GM20431 (cell line): Measurements from ENCODE around the gene SLC22A23.

ENCODE experiments used
- in situ Hi-C: fragments of 300-500 bp; cut with MseI, MboI; formaldehyde crosslinking; loops from one replicate; pipeline ENCODE4 v1.15.0; 2020; ENCODE audit warnings: low sequenced_read_pairs; ENCODE audit not compliant: unreplicated experiment

The SLC22A23 gene

DNA sequence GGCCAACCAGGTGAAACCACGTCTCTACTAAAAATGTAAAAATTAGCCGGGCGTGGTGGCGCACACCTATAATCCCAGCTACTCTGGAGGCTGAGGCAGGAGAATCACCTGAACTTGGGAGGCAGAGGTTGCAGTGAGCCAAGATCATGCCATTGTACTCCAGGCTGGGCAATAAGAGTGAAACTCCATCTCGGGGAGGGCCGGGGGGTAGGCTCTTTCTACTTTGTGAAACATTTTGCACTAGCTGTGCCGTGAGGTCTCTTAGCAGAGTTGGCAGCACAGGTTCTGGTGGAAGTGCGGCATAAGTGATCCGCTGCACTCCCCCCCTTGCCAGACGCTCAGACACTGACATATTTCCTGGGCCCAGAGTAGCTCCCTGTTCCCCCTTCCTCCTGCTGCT lies 173.6 kb downstream of the SLC22A23 start:
- in situ Hi-C loops = loop anchor here (10.0 to 25.0 kb wide), 3 partner anchors 112 to 704 kb away; no protein-coding TSS in a partner anchor

- in situ Hi-C loops = loop anchor here (10.0 to 25.0 kb wide), 3 partner anchors 112 to 705 kb away; no protein-coding TSS in a partner anchor
Measured at GRCh38 chr6:3282476-3283236, 174.2 kb downstream of the SLC22A23 start.

DNA sequence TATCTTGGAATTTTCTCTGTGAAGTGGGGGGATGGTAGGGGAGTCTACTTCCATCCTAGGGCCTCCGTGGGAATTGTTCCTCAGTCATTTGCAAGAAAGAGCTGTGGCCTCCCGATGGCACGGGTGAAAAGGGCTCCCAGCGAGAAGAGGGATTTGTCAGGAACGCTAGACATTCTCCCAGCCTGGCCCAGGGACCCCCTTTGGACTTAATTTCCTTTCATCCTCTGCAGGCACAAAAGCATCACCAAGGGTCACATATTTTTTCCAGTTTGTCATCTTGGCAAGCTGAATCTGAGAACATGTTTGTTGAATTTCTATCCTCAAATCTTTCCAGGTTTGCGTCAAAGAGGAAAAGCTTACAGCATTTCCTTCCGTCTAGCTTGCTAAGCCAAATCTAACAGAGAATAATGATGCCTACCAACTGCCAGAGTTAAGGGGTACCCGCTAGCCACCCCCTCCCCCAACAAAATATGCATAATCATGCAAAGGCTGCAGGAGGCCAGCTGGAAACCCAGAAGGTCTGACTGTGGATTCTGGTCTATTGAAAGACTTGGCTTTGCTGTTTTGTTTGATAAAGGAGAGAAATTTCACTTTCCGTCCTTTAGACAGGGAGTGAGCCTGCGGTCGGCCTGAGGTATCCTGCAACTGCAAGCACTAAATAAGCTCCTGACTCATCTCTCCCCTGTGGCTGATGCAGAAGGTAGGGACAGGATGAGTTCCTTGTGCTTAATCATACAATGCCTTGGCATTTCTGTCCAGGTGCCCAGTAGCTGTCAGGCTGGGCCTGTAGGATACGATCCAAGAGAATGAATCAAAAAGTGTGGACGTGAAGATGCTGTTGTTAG lies 175.0 kb downstream of the SLC22A23 start:
- in situ Hi-C loops = loop anchor here (10.0 to 25.0 kb wide), 3 partner anchors 113 to 705 kb away; no protein-coding TSS in a partner anchor

GRCh38 chr6:3280866-3281465 lies 175.9 kb downstream of the SLC22A23 start:
- in situ Hi-C loops = loop anchor here (10.0 to 25.0 kb wide), 3 partner anchors 114 to 706 kb away; no protein-coding TSS in a partner anchor

- in situ Hi-C loops = loop anchor here (10.0 to 25.0 kb wide), 3 partner anchors 115 to 707 kb away; no protein-coding TSS in a partner anchor
Measured at GRCh38 chr6:3280091-3280490, 176.8 kb downstream of the SLC22A23 start.

- in situ Hi-C loops = loop anchor here (25.0 kb wide), 1 partner anchor 709 kb away; no protein-coding TSS in a partner anchor
Measured at GRCh38 chr6:3278691-3279090, 178.2 kb downstream of the SLC22A23 start.

DNA sequence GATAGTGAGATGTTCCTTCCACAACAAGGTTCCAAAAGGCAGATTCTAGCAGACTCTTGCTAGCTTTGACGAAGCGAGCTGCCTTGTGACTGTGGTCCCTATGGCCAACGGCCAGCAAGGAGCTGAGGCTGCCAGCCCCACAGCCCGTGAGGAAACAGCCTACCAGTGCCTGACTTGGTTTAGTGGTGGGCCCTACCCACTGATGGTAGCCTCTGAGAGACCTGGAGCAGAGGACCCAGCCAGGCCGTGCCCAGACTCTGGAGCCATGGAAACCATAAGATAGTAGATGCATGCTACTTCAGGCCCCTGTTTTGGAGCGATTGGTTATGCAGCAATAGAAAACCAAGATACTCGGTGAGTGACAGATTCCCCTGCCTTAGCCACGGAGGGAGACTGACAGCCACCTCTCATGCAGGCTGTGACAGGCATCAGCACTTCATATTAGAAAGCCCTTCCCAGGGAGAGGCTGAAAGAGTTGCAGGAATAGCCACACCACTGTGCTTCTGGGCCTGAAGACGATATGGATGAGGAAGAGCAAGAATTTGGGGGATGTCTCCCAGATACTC lies 178.9 kb downstream of the SLC22A23 start:
- in situ Hi-C loops = loop anchor here (25.0 kb wide), 1 partner anchor 709 kb away; no protein-coding TSS in a partner anchor

DNA sequence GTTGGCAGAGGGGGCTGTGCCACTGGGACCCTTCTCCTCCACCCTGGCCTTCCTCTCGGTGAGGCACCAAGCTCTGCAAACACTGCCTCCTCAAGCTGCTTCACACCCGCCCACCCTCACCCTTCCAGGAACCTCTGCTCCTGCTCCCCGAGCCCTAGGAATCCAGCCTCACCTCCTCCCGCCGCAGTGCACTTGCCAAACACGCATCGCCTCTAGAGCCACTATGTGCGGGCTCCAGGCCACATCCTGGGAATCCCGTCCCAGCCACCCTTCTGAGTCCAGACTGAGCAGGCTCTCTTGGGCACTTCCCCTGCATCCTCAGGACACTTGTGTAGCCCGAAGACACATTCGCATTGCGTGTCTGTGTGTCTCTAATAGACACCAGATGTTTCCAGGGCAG lies 179.6 kb downstream of the SLC22A23 start:
- in situ Hi-C loops = loop anchor here (25.0 kb wide), 1 partner anchor 710 kb away; no protein-coding TSS in a partner anchor

GRCh38 chr6:3276174-3277167 lies 180.4 kb downstream of the SLC22A23 start:
- in situ Hi-C loops = loop anchor here (25.0 kb wide), 1 partner anchor 711 kb away; no protein-coding TSS in a partner anchor

DNA sequence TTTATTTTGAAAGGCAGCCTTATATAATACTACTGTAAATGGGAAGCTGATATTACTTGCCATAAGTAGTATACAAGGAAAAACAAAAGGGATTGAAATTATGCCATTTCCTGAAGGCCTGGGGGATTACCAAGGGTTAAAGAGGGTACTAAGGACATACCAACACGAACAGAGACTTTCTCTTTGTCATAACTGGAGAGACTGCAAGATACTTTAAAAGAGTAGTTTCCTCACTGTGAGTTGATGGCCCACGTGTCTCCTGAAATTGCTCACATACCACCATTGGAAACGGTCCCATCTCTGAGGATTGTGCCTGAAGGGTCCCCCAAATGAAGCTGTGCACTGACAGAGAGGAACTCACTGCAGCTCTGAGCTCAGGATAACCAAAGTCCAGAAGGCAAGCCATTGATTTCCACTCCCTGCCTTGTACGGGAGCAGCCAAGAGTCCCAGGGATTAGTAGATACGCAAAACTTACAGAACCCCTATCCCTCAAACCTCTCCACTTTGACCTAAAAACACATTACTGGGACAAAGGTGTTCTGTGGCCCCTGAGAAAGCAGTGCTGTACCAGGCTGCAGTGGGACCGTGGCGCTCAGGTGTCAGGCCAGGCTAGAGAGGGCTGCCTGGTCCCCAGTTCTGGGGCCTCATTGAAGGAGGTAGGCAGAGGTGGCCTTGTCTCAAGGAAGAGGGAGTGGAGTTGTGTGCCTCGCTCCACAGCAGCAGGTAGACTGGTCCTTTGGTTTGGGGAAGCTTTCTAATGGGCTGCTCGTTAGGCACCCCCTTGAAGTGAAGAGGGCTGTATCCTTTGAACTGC lies 182.9 kb downstream of the SLC22A23 start:
- in situ Hi-C loops = no loop called here

DNA sequence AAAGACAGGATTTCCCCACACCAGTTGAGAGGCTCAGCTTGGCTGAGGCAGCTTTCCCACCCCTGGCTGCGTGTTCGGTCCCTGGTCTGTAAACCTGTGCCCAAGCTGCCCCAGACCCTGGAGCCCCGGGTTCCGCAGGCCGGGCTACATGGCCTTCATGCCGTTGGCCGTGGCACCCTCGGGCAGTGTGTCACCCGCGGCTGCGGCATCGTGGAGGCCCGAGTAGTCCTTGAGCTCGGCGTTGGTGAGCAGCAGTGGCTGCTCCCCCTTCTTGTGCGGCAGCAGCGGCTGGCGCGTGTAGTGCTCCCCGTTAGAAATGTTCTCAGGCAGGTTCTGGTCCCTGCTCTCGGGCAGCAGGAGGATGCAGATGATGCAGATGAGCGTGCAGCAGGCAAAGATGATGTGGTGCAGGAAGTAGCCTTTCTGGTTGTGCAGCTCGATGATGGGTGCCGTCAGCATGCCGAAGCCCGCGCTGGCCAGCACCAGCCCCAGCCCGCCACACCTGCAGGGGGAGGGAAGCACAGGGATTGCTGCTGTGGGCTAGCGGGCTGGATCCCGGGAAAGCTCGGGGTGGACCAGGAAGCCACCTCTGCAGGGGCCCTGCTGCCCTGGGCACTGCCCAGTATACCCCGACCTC lies 183.8 kb downstream of the SLC22A23 start:
- in situ Hi-C loops = no loop called here

- in situ Hi-C loops = no loop called here
Measured at GRCh38 chr6:3271756-3272155, 185.1 kb downstream of the SLC22A23 start.

GRCh38 chr6:3270258-3270657 lies 186.6 kb downstream of the SLC22A23 start:
- in situ Hi-C loops = no loop called here

- in situ Hi-C loops = no loop called here
Measured at GRCh38 chr6:3269281-3269975, 187.4 kb downstream of the SLC22A23 start.

- in situ Hi-C loops = no loop called here
Measured at GRCh38 chr6:3268680-3269079, 188.2 kb downstream of the SLC22A23 start.

GRCh38 chr6:3267162-3267561 lies 189.7 kb downstream of the SLC22A23 start:
- in situ Hi-C loops = no loop called here

- in situ Hi-C loops = no loop called here
Measured at GRCh38 chr6:3266170-3266569, 190.7 kb downstream of the SLC22A23 start.
